HFF-Myc (cell line): ENCODE results near the gene ENOX1.

Experiments
- DNase-seq: peaks from one replicate; pipeline ENCODE4 v3.0.0-alpha.2; 2011; ENCODE audit warnings: low read depth; ENCODE audit errors: extremely low read depth
- H3K4me3 ChIP-seq: replicated peaks from 2 replicates; pipeline ENCODE4 v1.5.1; 2011; ENCODE audit warnings: low read depth, mild to moderate bottlenecking, control low read depth, low read length
- TF ChIP-seq, protein P1 (sequence below): IDR thresholded peaks from 2 replicates; pipeline ENCODE4 v1.5.1; 2012; ENCODE audit warnings: mild to moderate bottlenecking, low read depth, low read length, control low read depth; ENCODE audit errors: missing control alignments

ENOX1 gene

DNA sequence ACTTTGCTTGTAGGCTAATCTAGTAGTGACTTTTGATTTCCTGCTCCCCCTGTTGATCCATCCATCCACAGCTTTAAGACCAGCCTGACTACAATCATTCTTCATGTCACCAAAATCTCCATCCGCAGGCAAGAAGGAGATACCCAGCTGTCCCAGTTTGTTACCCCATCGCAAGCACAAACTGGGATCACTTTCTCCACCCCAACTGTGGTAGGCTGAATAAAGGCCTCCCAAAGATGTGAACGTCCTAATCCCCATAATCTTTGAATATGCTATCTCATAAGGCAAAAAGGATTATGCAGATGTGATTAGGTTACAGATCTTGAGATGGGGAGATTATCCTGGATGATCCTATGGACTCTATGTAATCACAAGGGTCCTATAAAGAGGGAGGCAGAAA is 202.0 kb downstream of the ENOX1 start:
- TF ChIP-seq, protein P1, sequence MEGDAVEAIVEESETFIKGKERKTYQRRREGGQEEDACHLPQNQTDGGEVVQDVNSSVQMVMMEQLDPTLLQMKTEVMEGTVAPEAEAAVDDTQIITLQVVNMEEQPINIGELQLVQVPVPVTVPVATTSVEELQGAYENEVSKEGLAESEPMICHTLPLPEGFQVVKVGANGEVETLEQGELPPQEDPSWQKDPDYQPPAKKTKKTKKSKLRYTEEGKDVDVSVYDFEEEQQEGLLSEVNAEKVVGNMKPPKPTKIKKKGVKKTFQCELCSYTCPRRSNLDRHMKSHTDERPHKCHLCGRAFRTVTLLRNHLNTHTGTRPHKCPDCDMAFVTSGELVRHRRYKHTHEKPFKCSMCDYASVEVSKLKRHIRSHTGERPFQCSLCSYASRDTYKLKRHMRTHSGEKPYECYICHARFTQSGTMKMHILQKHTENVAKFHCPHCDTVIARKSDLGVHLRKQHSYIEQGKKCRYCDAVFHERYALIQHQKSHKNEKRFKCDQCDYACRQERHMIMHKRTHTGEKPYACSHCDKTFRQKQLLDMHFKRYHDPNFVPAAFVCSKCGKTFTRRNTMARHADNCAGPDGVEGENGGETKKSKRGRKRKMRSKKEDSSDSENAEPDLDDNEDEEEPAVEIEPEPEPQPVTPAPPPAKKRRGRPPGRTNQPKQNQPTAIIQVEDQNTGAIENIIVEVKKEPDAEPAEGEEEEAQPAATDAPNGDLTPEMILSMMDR: no peak
- H3K4me3 ChIP-seq: no peak overlapping the region
- no peak for DNase-seq

DNA sequence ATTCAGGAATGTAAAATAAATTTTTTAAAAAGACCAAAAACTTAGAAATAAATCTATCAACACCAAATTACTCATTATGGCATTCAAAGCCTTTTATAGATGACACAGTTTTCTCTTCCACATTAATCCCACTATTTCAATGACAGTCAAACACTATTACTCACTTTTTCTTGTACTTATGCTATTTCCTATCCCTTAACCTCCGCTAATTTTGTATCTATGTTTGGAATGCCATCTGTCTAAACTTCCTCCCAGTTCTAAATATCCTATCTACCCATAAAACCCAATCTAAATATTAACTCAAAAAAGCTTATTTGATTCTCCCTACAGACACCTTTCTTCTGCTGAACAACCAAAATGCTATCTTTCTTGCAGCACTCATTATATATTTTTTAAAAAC is 203.5 kb downstream of the ENOX1 start:
- TF ChIP-seq, protein P1: no peak
- no peak overlapping the region for H3K4me3 ChIP-seq
- no peak for DNase-seq

DNA sequence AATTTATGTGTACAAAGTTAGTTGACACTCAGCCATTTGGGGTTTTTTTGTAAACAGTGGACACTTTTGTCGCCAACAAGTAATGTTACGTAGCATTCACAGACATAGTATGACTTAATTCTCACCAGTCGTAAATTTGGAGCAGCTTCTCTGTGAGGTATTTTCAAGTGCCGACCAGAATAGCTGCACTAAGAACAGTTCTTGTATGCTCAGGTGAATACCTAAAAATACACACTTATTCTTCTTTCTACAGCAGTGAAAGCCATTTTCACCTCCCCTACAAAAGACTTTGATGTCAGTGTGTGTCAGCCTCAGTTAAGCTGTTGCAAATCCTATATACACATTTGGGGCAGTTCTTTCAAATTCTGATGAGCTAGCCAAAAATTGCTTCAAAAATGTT is 206.5 kb downstream of the ENOX1 start:
- H3K4me3 ChIP-seq: no peak overlapping the region
- TF ChIP-seq, protein P1: no peak
- no peak for DNase-seq

DNA sequence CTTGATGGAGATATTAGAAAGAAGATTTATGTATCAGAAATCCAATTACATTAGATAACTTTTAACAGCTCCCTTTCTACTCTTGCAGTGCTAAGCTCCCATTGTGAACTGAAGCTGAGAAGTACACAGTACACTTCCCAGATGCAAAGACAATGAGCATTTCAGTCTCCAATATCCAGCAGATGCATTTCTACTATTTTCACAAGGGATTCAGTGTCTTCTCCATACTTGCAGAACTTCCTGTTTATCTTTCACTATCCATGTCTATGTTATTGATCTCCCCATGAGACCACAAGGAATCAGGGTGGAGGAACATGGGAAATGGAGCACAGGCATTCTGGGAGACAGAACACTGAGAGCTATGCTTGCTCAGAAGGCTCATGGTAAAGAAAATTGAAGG is 207.5 kb downstream of the ENOX1 start:
- TF ChIP-seq, protein P1: no peak
- no peak overlapping the region for H3K4me3 ChIP-seq
- DNase-seq: no peak

DNA sequence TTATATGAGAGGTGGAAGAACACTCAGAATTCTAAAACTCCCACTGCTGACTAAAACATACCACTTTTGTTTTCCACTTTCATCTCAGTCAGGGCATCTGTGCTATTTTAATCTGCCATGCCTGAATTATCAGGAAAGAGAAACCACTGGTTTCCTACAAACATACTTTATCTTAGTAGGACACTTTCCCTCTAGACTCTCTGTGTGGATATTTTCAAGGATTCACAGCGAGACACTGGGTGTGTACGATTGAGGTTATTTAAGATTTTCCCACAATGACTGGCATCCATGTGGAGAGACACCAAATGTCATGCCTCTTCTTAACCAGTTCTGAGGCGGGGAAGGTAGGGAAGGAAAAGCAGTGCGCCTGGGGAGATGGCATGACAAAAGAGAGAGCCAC is 212.2 kb downstream of the ENOX1 start:
- TF ChIP-seq, protein P1: no peak
- no peak overlapping the region for H3K4me3 ChIP-seq
- DNase-seq: no peak

DNA sequence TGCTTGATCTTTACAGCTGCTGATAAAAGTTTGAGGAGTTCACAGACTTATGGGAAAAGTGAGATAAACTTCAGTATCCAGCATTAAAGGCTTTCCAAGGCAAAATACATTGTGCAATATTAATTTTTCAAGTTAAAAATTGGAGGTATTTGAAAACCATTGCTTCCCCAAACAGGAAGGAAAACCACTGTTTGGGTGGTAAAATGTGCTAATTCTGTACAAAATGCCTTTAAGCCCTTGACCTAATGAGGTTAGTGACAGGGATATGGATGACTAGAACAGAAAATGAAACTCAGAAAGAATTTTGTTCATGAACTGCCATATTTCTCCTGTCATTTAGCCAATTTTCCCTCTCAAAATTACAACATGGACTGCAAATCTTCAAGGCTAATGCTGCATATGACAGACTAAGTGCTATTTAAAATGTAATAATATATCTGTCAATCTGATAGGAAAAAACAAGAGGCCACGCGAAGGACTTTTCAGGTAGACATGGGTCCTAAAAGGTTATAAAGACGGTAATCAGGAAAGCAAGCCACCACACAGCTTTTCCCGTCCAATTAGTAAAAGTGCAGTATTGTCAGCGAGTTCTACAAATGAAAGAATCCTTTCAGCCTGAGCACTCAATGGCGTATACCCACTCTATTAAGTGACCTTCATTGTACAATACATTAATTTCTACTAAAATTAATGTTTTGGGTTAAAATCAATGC is 212.8 kb downstream of the ENOX1 start:
- TF ChIP-seq, protein P1: no peak
- no peak for DNase-seq
- H3K4me3 ChIP-seq: no peak overlapping the region

DNA sequence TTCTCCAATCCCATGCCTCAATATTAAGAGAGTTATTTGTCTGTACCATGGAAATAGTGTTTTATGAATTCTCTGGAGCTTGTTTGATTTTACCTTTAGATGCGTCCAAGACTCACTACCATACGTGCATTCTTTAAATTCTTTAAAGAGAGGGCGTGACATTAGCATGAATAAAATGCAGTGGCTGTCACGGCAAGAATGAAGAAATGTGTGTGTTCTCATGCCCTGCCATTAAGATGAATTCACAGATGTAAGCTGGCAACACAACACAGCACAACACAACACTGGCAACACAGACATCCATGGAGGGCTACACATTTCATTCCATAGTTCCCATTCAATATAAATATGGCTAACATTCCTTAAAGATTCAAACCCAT is 213.4 kb downstream of the ENOX1 start:
- no peak for DNase-seq
- TF ChIP-seq, protein P1: no peak
- H3K4me3 ChIP-seq: no peak overlapping the region
